ENCODE results near the gene APOOL.
A peak's percentile ranks its signal among the peaks of the same experiment; 100 is the strongest.
"Not testable (repeated sequence)": the region's sequence is repeated elsewhere in the genome, so short reads cannot be mapped to it uniquely, and the experiment has no call there.

The APOOL gene

GRCh38 chrX:85003655-85004244 is at the start of gene APOOL:
Gene APOOL (plus strand): TSS chrX:85003877. CDS start chrX:85003913, 36 bp downstream.
- Mint-ChIP-seq H3K9me3 (no peaks in the 10 kb centered on the region), H3K36me3 (ENCODE audit: insufficient read depth) (peaks cover 1% of the 10 kb centered on the region), H3K27ac (ENCODE audit: low read depth) (peak within 1 kb of the TSS; percentile 84), H3K27me3 (no peaks in the 10 kb centered on the region), H3K4me1 (peaks cover 31% of the 10 kb centered on the region), H3K4me3 (peak within 1 kb of the TSS; percentile 80)
- DNase-seq (ENCODE audit: low spot score in 2 of 2), result peak; percentile 25 to 52
- peak; percentile 88 for ATAC-seq (replicated peaks; ENCODE audit: extremely low read depth, poor library complexity, severe bottlenecking)

GRCh38 chrX:84956304-84956703 is 47.4 kb upstream of the APOOL start:
- DNase-seq (ENCODE audit: low spot score in 2 of 2) (no peak), ATAC-seq (replicated peaks; ENCODE audit: extremely low read depth, poor library complexity, severe bottlenecking) (no peak)
- Mint-ChIP-seq H3K27ac (ENCODE audit: low read depth) (no peak overlapping the region), H3K4me1 (no peaks in the 10 kb centered on the region), H3K4me3 (no peak overlapping the region), H3K27me3 (no peaks in the 10 kb centered on the region), H3K36me3 (ENCODE audit: insufficient read depth) (no peaks in the 10 kb centered on the region), H3K9me3 (no peaks in the 10 kb centered on the region)

GRCh38 chrX:84974803-84975202 is 28.9 kb upstream of the APOOL start:
- Mint-ChIP-seq H3K36me3 (ENCODE audit: insufficient read depth) (no peaks in the 10 kb centered on the region), H3K9me3 (peaks cover 9% of the 10 kb centered on the region), H3K27me3 (no peaks in the 10 kb centered on the region), H3K4me1 (no peaks in the 10 kb centered on the region), H3K4me3 (no peak overlapping the region), H3K27ac (ENCODE audit: low read depth) (no peak overlapping the region)
- DNase-seq (ENCODE audit: low spot score in 2 of 2) (no peak), ATAC-seq (replicated peaks; ENCODE audit: extremely low read depth, poor library complexity, severe bottlenecking) (no peak)

- not testable (repeated sequence) for ATAC-seq (replicated peaks; ENCODE audit: extremely low read depth, poor library complexity, severe bottlenecking); H3K4me1 Mint-ChIP-seq; DNase-seq (ENCODE audit: low spot score in 2 of 2); H3K36me3 Mint-ChIP-seq (ENCODE audit: insufficient read depth); H3K9me3 Mint-ChIP-seq; H3K27ac Mint-ChIP-seq (ENCODE audit: low read depth); H3K4me3 Mint-ChIP-seq
- peaks cover 17% of the 10 kb centered on the region for H3K27me3 Mint-ChIP-seq
Measured at GRCh38 chrX:84991739-84992138, 11.9 kb upstream of the APOOL start.

GRCh38 chrX:84993150-84993549 is 10.5 kb upstream of the APOOL start:
- H3K4me1 Mint-ChIP-seq, result no peaks in the 10 kb centered on the region
- peaks cover 17% of the 10 kb centered on the region for H3K27me3 Mint-ChIP-seq
- no peak overlapping the region for H3K4me3 Mint-ChIP-seq
- DNase-seq (ENCODE audit: low spot score in 2 of 2) (no peak), ATAC-seq (replicated peaks; ENCODE audit: extremely low read depth, poor library complexity, severe bottlenecking) (no peak)
- H3K27ac Mint-ChIP-seq (ENCODE audit: low read depth), result no peak overlapping the region
- no peaks in the 10 kb centered on the region for H3K9me3 Mint-ChIP-seq
- no peaks in the 10 kb centered on the region for H3K36me3 Mint-ChIP-seq (ENCODE audit: insufficient read depth)

- H3K27me3 Mint-ChIP-seq, result no peaks in the 10 kb centered on the region
- H3K27ac Mint-ChIP-seq (ENCODE audit: low read depth), result no peak overlapping the region
- DNase-seq (ENCODE audit: low spot score in 2 of 2), result no peak
- no peaks in the 10 kb centered on the region for H3K9me3 Mint-ChIP-seq
- peaks cover 19% of the 10 kb centered on the region for H3K4me1 Mint-ChIP-seq
- H3K4me3 Mint-ChIP-seq, result no peak overlapping the region
- no peak for ATAC-seq (replicated peaks; ENCODE audit: extremely low read depth, poor library complexity, severe bottlenecking)
- peaks cover 1% of the 10 kb centered on the region for H3K36me3 Mint-ChIP-seq (ENCODE audit: insufficient read depth)
Measured at GRCh38 chrX:85001344-85001743, 2.3 kb upstream of the APOOL start.

GRCh38 chrX:85004255-85004654 is 578 bp downstream of the APOOL start:
- H3K4me3 Mint-ChIP-seq, result peak overlapping the region; percentile 80
- DNase-seq (ENCODE audit: low spot score in 2 of 2) (no peak), ATAC-seq (replicated peaks; ENCODE audit: extremely low read depth, poor library complexity, severe bottlenecking) (no peak)
- H3K36me3 Mint-ChIP-seq (ENCODE audit: insufficient read depth), result peaks cover 1% of the 10 kb centered on the region
- no peaks in the 10 kb centered on the region for H3K27me3 Mint-ChIP-seq
- no peaks in the 10 kb centered on the region for H3K9me3 Mint-ChIP-seq
- H3K4me1 Mint-ChIP-seq, result peaks cover 35% of the 10 kb centered on the region
- peak overlapping the region; percentile 84 for H3K27ac Mint-ChIP-seq (ENCODE audit: low read depth)

- Mint-ChIP-seq H3K36me3 (ENCODE audit: insufficient read depth) (peaks cover 4% of the 10 kb centered on the region), H3K27me3 (no peaks in the 10 kb centered on the region), H3K9me3 (no peaks in the 10 kb centered on the region), H3K27ac (ENCODE audit: low read depth) (no peak overlapping the region), H3K4me3 (no peak overlapping the region), H3K4me1 (peaks cover 44% of the 10 kb centered on the region)
- ATAC-seq (replicated peaks; ENCODE audit: extremely low read depth, poor library complexity, severe bottlenecking) (no peak), DNase-seq (ENCODE audit: low spot score in 2 of 2) (no peak)
Measured at GRCh38 chrX:85012098-85012497, 8.4 kb downstream of the APOOL start.

- not testable (repeated sequence) for H3K4me3 Mint-ChIP-seq; DNase-seq (ENCODE audit: low spot score in 2 of 2); ATAC-seq (replicated peaks; ENCODE audit: extremely low read depth, poor library complexity, severe bottlenecking); H3K27ac Mint-ChIP-seq (ENCODE audit: low read depth); H3K9me3 Mint-ChIP-seq; H3K36me3 Mint-ChIP-seq (ENCODE audit: insufficient read depth); H3K27me3 Mint-ChIP-seq
- H3K4me1 Mint-ChIP-seq, result peaks cover 26% of the 10 kb centered on the region
Measured at GRCh38 chrX:85015351-85015750, 11.7 kb downstream of the APOOL start.

- Mint-ChIP-seq H3K27me3 (no peaks in the 10 kb centered on the region), H3K4me1 (peaks cover 17% of the 10 kb centered on the region), H3K9me3 (no peaks in the 10 kb centered on the region), H3K27ac (ENCODE audit: low read depth) (no peak overlapping the region), H3K4me3 (no peak overlapping the region), H3K36me3 (ENCODE audit: insufficient read depth) (peaks cover 2% of the 10 kb centered on the region)
- no peak for DNase-seq (ENCODE audit: low spot score in 2 of 2)
- ATAC-seq (replicated peaks; ENCODE audit: extremely low read depth, poor library complexity, severe bottlenecking), result no peak
Measured at GRCh38 chrX:85017721-85018120, 14.0 kb downstream of the APOOL start.

- H3K4me3 Mint-ChIP-seq, result no peak overlapping the region
- H3K36me3 Mint-ChIP-seq (ENCODE audit: insufficient read depth), result peaks cover 2% of the 10 kb centered on the region
- ATAC-seq (replicated peaks; ENCODE audit: extremely low read depth, poor library complexity, severe bottlenecking) (no peak), DNase-seq (ENCODE audit: low spot score in 2 of 2) (no peak)
- no peak overlapping the region for H3K27ac Mint-ChIP-seq (ENCODE audit: low read depth)
- peaks cover 13% of the 10 kb centered on the region for H3K4me1 Mint-ChIP-seq
- no peaks in the 10 kb centered on the region for H3K9me3 Mint-ChIP-seq
- no peaks in the 10 kb centered on the region for H3K27me3 Mint-ChIP-seq
Measured at GRCh38 chrX:85018471-85018870, 14.8 kb downstream of the APOOL start.

- Mint-ChIP-seq H3K9me3 (no peaks in the 10 kb centered on the region), H3K4me3 (no peak overlapping the region), H3K36me3 (ENCODE audit: insufficient read depth) (peaks cover 2% of the 10 kb centered on the region), H3K27me3 (no peaks in the 10 kb centered on the region), H3K27ac (ENCODE audit: low read depth) (no peak overlapping the region), H3K4me1 (peaks cover 5% of the 10 kb centered on the region)
- no peak for DNase-seq (ENCODE audit: low spot score in 2 of 2)
- ATAC-seq (replicated peaks; ENCODE audit: extremely low read depth, poor library complexity, severe bottlenecking), result no peak
Measured at GRCh38 chrX:85020216-85020615, 16.5 kb downstream of the APOOL start.

GRCh38 chrX:85024044-85024443 is 20.4 kb downstream of the APOOL start:
- no peak for ATAC-seq (replicated peaks; ENCODE audit: extremely low read depth, poor library complexity, severe bottlenecking)
- H3K27ac Mint-ChIP-seq (ENCODE audit: low read depth), result no peak overlapping the region

More at GRCh38 chrX:85024044-85024443, 20.4 kb downstream of the APOOL start:
- Mint-ChIP-seq H3K4me3 (no peak overlapping the region), H3K27me3 (no peaks in the 10 kb centered on the region), H3K4me1 (peaks cover 5% of the 10 kb centered on the region), H3K36me3 (ENCODE audit: insufficient read depth) (peaks cover 2% of the 10 kb centered on the region), H3K9me3 (no peaks in the 10 kb centered on the region)
- DNase-seq (ENCODE audit: low spot score in 2 of 2), result no peak
